LNCAP (cell line): ENCODE results near the gene LPAR5.

Experiments used
- CTCF ChIP-seq: fragments of 450-650 bp; IDR thresholded peaks from 2 replicates; pipeline ENCODE4 v1.5.1; 2017; ENCODE audit warnings: mild to moderate bottlenecking

Gene LPAR5

GRCh38 chr12:6575648-6576047 lies 60.1 kb downstream of the LPAR5 start:
- TF ChIP-seq CTCF, result no peak

- no peak for TF ChIP-seq CTCF
Observed at GRCh38 chr12:6574576-6575295, 61.0 kb downstream of the LPAR5 start.

GRCh38 chr12:6573001-6573400 lies 62.8 kb downstream of the LPAR5 start:
- TF ChIP-seq CTCF, result no peak

- peak; percentile 69 for TF ChIP-seq CTCF
Observed at GRCh38 chr12:6570264-6570887, 65.4 kb downstream of the LPAR5 start.

GRCh38 chr12:6569786-6570185 lies 66.0 kb downstream of the LPAR5 start:
- no peak for TF ChIP-seq CTCF

GRCh38 chr12:6569312-6569711 lies 66.4 kb downstream of the LPAR5 start:
- TF ChIP-seq CTCF, result no peak
